NCI-H1105 (cell line): ENCODE results near the gene STRBP.
"Not testable (repeated sequence)": the region's sequence is repeated elsewhere in the genome, so short reads cannot be mapped to it uniquely, and the experiment has no call there.

Experiments used
- DNase-seq: peaks from one replicate; lab custom pipeline; 2025; lab: John Stamatoyannopoulos, UW

Gene STRBP

DNA sequence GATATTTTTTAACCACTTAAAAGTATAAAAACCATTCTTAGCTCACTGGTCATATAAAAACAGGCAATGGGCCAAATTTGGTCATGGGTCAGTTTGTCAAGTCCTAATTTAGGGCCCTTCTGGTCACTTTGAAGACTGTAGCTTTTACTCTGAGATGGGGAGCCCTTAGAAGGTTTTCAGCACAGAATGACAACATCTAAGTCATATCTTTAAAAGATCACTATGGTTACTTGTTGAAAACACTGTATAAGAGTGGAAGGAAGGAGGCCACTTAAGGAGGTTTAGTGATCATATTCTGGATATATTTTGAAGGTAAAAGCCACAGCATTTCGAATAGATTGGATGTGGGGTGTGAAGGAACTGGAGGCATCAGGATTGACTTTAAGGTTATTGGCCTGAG is 76.7 kb downstream of the STRBP start:
- no peak for DNase-seq

DNA sequence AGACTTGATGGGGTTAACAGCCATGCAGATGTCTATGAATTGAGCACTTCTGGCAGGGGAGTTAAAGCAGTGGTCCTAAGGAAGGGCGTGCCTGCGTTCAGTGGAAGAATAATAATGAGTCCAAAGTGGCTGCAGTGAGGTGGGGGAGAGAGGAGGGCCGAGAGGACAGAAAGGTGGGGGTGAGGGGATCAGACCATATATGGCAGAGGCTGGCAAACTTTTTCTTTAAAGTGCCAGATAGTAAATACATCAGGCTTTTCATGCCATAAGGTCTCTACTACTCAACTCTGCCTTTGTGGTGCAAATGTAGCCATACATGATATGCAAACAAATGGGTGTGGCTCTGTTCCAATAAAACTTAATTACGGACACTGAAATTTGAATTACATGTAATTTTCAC is 77.1 kb downstream of the STRBP start:
- DNase-seq: no peak

GRCh38 chr9:123187131-123187530 is 81.3 kb downstream of the STRBP start:
- no peak for DNase-seq

- not testable (repeated sequence) for DNase-seq
These were observed 82.4 kb downstream of the STRBP start for GRCh38 chr9:123186029-123186428.

DNA sequence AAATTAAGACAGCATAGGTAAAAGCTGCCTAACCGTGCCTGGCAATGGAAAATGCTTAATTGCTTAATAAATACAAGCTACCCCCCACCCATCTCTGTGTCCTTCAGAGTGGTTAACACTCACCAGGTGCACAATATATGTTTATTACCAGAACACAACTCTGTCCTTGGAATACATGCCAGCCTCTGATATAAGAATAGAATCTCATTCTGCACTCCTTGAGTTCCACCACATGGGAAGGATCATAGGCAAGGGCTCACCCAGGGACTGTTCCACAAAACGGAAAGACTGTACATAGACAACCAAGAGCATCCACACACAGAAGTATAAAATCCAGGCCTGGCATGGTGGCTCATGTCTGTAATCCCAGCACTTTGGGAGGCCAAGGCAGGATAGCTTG is 91.4 kb downstream of the STRBP start:
- no peak for DNase-seq

DNA sequence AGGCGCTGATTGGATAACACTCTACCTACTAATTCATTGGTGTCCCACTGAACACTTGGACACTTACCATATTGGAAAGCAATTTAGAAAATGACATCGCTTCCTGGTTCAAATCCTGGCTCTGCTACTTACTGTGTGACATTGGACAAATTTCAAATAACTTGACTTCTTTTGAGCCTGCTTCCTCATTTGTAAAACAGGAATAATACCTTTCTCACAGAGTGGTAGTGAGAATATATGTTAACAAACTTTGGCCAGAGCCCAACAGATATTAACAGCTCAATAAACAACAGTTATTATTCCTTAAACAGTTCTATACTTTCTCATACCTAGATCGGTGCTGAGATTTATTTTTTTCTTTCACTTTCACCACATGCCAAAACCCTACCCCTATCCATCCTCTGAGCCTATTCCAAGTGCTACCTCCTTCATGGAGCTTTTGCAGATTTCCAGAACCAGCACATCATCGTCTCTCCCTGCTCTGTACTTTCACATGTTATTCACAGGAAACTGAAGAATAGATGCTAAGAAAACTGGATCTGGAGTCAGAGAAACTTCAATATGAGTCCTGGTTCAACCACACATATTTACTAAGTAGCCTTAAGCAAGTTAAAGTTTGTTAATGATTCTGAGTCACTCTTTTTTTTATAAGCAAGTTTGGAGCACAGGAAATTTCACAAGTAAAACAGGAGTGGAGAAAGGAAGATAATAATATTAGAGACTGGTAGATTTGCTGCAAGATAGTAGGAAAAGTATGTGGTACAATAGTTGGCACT is 92.3 kb downstream of the STRBP start:
- DNase-seq: no peak

- no peak for DNase-seq
These were observed 93.4 kb downstream of the STRBP start for GRCh38 chr9:123174887-123175518.

- DNase-seq: no peak
These were observed 94.3 kb downstream of the STRBP start for GRCh38 chr9:123174079-123174478.

DNA sequence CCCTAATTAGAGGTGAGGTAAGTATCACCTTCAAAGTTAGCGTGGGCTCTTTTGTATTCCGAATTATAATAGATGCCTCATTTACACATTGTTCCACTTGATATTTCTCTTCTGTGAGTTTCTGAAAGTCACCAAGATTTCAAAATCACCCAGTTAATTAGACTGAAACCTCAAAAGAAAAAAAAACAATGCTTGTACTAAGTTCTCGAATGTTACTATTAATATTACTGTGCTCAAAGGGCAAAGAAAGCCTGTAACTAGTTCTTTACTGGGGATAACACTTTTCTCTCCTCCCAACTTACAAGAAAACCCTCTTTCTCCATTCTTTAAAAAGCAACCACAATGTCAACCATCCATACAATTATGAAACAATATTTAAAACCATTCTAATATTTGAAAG is 98.5 kb downstream of the STRBP start:
- DNase-seq: no peak

GRCh38 chr9:123168586-123168985 is 99.8 kb downstream of the STRBP start:
- DNase-seq: no peak

GRCh38 chr9:123167474-123167873 is 100.9 kb downstream of the STRBP start:
- no peak for DNase-seq

GRCh38 chr9:123165813-123166212 is 102.6 kb downstream of the STRBP start:
- DNase-seq: no peak

DNA sequence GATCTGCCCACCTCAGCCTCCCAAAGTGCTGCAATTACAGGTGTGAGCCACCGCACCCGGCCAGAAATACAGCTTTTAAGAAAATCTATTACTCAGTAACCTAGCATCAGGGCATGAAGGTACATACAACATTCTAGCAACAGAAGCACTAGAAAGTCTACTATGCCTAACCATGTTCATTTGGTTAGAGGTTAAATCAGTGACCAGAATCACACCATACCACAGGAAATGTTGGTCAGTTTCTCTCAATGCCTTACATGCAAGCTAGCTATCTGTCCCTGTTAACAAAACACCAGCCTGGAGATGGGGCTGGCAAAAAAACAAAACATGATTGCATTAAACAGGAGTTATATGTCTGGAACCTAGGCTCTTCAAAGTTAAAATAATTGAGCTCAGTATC is 104.1 kb downstream of the STRBP start:
- DNase-seq: no peak

DNA sequence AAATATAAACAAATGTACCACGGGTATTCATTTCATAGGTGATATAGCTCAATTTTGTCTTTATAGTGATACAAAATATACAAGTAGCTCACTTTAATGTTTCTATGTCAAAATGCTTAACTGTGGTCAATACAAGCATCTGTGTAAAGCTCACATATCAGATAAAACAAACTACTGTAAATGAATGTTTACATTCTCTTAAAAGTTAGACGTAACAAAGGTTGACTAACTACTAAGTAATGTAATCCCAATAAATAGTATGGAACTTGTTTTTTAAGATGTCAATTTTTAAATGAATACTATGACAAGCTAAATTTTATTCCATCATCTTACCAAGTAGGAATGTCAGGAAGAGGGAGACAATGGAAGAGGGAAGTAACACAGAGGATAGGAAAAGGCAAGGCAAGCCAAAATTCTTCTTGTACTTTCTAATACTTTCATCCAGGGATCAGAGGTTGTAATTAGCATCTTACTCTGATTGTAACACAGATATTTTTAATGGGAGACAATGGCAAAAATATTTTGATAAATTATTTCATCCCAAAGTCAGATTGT is 105.5 kb downstream of the STRBP start:
- DNase-seq: no peak

GRCh38 chr9:123162360-123162759 is 106.0 kb downstream of the STRBP start:
- DNase-seq: no peak

DNA sequence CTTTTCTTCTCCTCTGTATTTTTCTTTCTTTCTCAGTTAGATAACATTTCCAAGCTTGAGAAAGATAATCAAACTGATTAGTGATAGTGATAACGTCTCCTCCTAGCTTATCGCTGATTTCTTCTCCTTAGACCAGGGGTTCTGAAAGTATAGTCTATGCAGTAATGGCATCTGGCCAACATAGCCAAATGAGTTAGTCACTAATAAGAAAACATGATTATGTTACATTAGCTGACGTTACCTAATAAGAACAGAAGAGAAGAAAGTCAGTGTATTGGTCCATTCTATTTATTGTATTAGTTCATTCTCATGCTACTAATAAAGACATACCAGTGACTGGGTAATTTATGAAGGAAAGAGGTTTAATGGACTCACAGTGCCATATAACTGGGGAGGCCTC is 111.2 kb downstream of the STRBP start:
- DNase-seq: no peak

- no peak for DNase-seq
These were observed 117.5 kb downstream of the STRBP start for GRCh38 chr9:123150708-123151503.

- DNase-seq: no peak
These were observed 119.3 kb downstream of the STRBP start for GRCh38 chr9:123149067-123149466.

GRCh38 chr9:123138163-123138562 is 130.2 kb downstream of the STRBP start:
- DNase-seq: no peak

GRCh38 chr9:123135430-123135829 is 133.0 kb downstream of the STRBP start:
- no peak for DNase-seq

DNA sequence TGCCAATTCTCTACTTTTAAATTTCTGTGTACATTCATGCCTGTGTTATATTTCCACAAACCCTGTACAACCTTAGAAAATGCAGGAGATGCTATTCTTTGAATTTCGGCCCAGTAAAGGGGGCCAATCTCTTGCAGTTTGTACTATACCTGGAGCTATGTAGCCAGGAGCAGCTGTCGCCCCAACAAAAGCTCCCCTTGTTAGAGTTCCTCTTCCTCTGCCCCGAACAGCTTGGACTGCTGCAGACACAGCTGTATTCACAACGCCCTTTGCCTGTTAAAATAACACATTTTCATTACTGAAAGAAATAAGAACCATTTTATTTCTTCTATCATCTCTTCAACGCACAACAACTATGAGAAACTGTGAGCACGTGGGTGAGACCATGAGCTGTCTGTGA is 135.7 kb downstream of the STRBP start:
- DNase-seq: no peak

DNA sequence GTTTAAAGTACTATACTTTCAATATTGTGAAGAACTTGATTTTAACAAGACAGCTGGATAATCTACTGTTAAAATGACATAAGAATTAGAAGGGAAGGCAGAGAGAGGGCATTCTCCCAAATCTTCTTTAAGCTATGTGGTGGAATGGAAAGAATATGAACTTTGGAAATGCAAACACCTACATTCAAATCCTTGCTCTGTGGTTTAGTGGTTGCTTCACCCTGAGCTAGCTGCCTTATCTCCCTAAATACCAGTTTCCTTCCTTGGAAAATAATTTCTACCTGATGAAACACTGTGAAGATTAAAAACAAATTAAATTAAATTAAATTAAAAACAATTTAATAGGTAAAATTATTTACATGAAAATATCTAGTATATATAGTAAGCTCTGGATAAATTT is 136.4 kb downstream of the STRBP start:
- no peak for DNase-seq

DNA sequence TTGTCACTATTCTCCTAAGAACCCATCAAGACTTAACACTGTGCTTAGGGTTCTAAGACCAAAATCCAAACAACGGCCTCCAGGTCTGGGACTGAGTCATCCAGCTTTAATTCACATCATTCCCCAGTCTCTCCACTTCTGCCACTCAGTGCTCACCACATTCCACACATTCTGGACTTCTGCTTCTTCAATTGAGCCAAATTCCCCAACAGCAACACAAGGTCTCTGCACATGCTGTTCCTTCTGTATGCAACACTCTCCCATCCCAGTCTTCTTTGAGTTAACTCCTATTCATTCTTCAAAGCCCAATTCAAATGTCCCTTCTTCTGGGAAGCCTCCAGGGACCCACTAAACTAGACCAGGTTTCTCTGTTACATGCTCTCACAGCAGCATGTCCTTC is 137.1 kb downstream of the STRBP start:
- DNase-seq: no peak
